Testis (tissue), 3 donors: ENCODE measurements around the gene TC2N. TPM values are rescaled to one million over a fixed set of nuclear protein-coding genes. Genes with fewer than 3 reads are reported as not detected.
A peak's percentile ranks its signal among the peaks of the same experiment; 100 is the strongest.

ENCODE experiments used
- DNase-seq: peaks from one replicate; pipeline ENCODE4 v3.0.0-alpha.2; 2019
- H3K27ac ChIP-seq, 2 donors: fragments of 200-600 bp; sonication (generic); one replicate each; pipeline ENCODE4 v1.5.1; 2019
- H3K27me3 ChIP-seq: fragments of 200-600 bp; sonication (generic); one replicate; pipeline ENCODE4 v1.5.1; 2019
- H3K36me3 ChIP-seq: fragments of 200-600 bp; sonication (generic); one replicate; pipeline ENCODE4 v1.5.1; 2017; ENCODE audit warnings: low read depth; ENCODE audit errors: missing control alignments
- H3K4me1 ChIP-seq: fragments of 200-600 bp; sonication (generic); one replicate; pipeline ENCODE4 v1.5.1; 2019
- H3K4me3 ChIP-seq, 2 donors: fragments of 200-600 bp; sonication (generic); one replicate each; pipeline ENCODE4 v1.5.1; 2017 to 2019
- H3K9me3 ChIP-seq: fragments of 200-600 bp; sonication (generic); one replicate; pipeline ENCODE4 v1.5.1; 2017
- CTCF ChIP-seq, 3 experiments: fragments of 450-650 bp in 2 of 3; fragments of 200-600 bp in 1 of 3; sonication (generic) in 1 of 3; IDR thresholded peaks; one replicate each; pipeline ENCODE4 v1.5.1; 2016 to 2019; ENCODE audit warnings: antibody characterized with exemption in 3 of 3, mild to moderate bottlenecking in 2 of 3, moderate library complexity in 1 of 3
- POLR2A ChIP-seq: fragments of 450-650 bp; IDR thresholded peaks from one replicate; pipeline ENCODE4 v1.6.1; 2017; ENCODE audit warnings: antibody characterized with exemption, mild to moderate bottlenecking, moderate library complexity
- whole genome bisulfite sequencing, 2 donors: methylation state at CpG; one replicate each; pipeline ENCODE4 v1.1.5; 2018; 5-methylcytosine and 5-hydroxymethylcytosine counted together
- intact Hi-C: fragments of 100-400 bp; cut with DNase I; formaldehyde crosslinking; loops from one replicate; pipeline ENCODE4 v1.15.1; 2023; ENCODE audit warnings: low total_unique reads
- polyA plus RNA-seq: library from polyadenylated mRNA; stranded (reverse); fragments of 350-450 nt; fragmentation: Illumina TruSeq; extraction: RNeasy Lipid Tissue Mini Kit (QIAGEN cat#74804); gene quantifications from one replicate; pipeline ENCODE4 v1.2.3, GENCODE V29; 2014; ENCODE audit warnings: low read depth, low replicate concordance; ENCODE audit not compliant: insufficient read depth
- total RNA-seq, 2 donors: library from RNA; depleted of rRNA; stranded (reverse); fragments of >200 nt; gene quantifications; one replicate each; pipeline ENCODE4 v1.2.3, GENCODE V29; 2016

TC2N gene
- total and polyA plus RNA-seq, 3 donors from 2014 or later, result 17.2 to 24.3 (median 19.6) TPM

- TF ChIP-seq CTCF (IDR thresholded peaks at IDR 0.05) (no peak), POLR2A (no peak)
- 91 to 95% methylated on average over 6 of the region's 6 CpGs for WGBS, 2 donors
- Histone ChIP-seq H3K27ac (no peak overlapping the region), H3K4me1 (peaks cover 10% of the 10 kb centered on the region), H3K36me3 (no peaks in the 10 kb centered on the region), H3K9me3 (no peaks in the 10 kb centered on the region), H3K4me3 (no peak overlapping the region), H3K27me3 (no peaks in the 10 kb centered on the region)
- intact Hi-C loops, result no loop called here
- DNase-seq, result no peak
Measured at GRCh38 chr14:91876492-91876891, 9.2 kb upstream of the TC2N start.

- WGBS, 2 donors, result 87 to 92% methylated on average over 8 to 9 of the region's 9 CpGs
- TF ChIP-seq CTCF (IDR thresholded peaks at IDR 0.05) (no peak), POLR2A (no peak)
- Histone ChIP-seq H3K4me3 (no peak overlapping the region), H3K27ac (no peak overlapping the region), H3K27me3 (no peaks in the 10 kb centered on the region), H3K9me3 (no peaks in the 10 kb centered on the region), H3K4me1 (peaks cover 10% of the 10 kb centered on the region), H3K36me3 (no peaks in the 10 kb centered on the region)
- no peak for DNase-seq
- intact Hi-C loops, result no loop called here
Measured at GRCh38 chr14:91875525-91876286, 8.4 kb upstream of the TC2N start.

GRCh38 chr14:91873471-91874415 is 6.4 kb upstream of the TC2N start:
- Histone ChIP-seq H3K9me3 (no peaks in the 10 kb centered on the region), H3K4me3 (no peak overlapping the region), H3K4me1 (peaks cover 10% of the 10 kb centered on the region), H3K36me3 (no peaks in the 10 kb centered on the region), H3K27ac (peak overlapping the region in 1 of 2 donors; percentile 9), H3K27me3 (no peaks in the 10 kb centered on the region)
- intact Hi-C loops, result no loop called here
- TF ChIP-seq CTCF (IDR thresholded peaks at IDR 0.05) (no peak), POLR2A (no peak)
- 79 to 88% methylated on average over 14 to 15 of the region's 15 CpGs for WGBS, 2 donors
- DNase-seq, result no peak

- TF ChIP-seq CTCF (IDR thresholded peaks at IDR 0.05), result no peak
- TF ChIP-seq POLR2A, result no peak
- peaks cover 10% of the 10 kb centered on the region for H3K4me1 ChIP-seq
- no peaks in the 10 kb centered on the region for H3K9me3 ChIP-seq
- WGBS, 2 donors, result 71 to 73% methylated on average over 15 of the region's 15 CpGs
- intact Hi-C loops, result no loop called here
- peak; percentile 58 for DNase-seq
- H3K36me3 ChIP-seq, result no peaks in the 10 kb centered on the region
- H3K27me3 ChIP-seq, result no peaks in the 10 kb centered on the region
- no peak overlapping the region for H3K4me3 ChIP-seq
- peak overlapping the region in 1 of 2 donors; percentile 9 for H3K27ac ChIP-seq
Measured at GRCh38 chr14:91872517-91873470, 5.5 kb upstream of the TC2N start.
